HepG2 (cell line): ENCODE results near the gene GSX1. TPM values are rescaled to one million over a fixed set of nuclear protein-coding genes. Genes with fewer than 3 reads are reported as not detected.

ENCODE experiments used
- ATAC-seq: fragments of 200-7000 bp; cut with Tn5 transposase; 3 replicates; pipeline ENCODE4 v1.9.1; 2020; ENCODE audit warnings: mild to moderate bottlenecking, moderate library complexity
- BruUV-seq: library from RNA; stranded (reverse); fragments of 400-500 nt; replicated peaks from 2 replicates; lab custom pipeline; 2021; lab: Mats Ljungman, UMichigan
- CTCF ChIA-PET: fragments of 300-600 bp; formaldehyde crosslinking; extraction: SDS; loops from one replicate; lab custom pipeline; 2021; ENCODE audit warnings: low total read pairs, inconsistent platforms, low intra/inter-chr PET ratio; lab: Yijun Ruan, JAX
- POLR2A ChIA-PET: fragments of 350-600 bp; sonication (Branson Sonifier 250); formaldehyde crosslinking; loops from one replicate; lab custom pipeline; 2020; ENCODE audit warnings: antibody characterized with exemption, inconsistent platforms; lab: Yijun Ruan, JAX
- DNase-seq: peaks from one replicate; pipeline ENCODE4 v3.0.0-alpha.2; 2015; ENCODE audit warnings: low spot score
- FAIRE-seq: peaks from 3 replicates; lab custom pipeline; 2011; peaks lifted over from hg19 to GRCh38; lab: Jason Lieb, UNC
- H2AFZ ChIP-seq: one replicate; pipeline ENCODE4 v1.6.1; 2011; ENCODE audit warnings: low read length, inconsistent platforms
- H3K27ac ChIP-seq: fragments of 300-600 bp; 3 replicates; pipeline ENCODE4 v1.8.0; 2011; ENCODE audit warnings: mixed run types, mild to moderate bottlenecking, mixed read lengths, low read length, inconsistent platforms; ENCODE audit not compliant: insufficient read depth; ENCODE audit errors: extremely low read length
- H3K27me3 ChIP-seq, 2 experiments: fragments of 200-600 bp in 1 of 2; 2 replicates in 1 of 2; 3 replicates in 1 of 2; pipeline versions ENCODE4 v1.6.0 to v1.8.0; 2011; ENCODE audit warnings: low read length in 2 of 2, mild to moderate bottlenecking in 2 of 2, moderate library complexity in 2 of 2, inconsistent platforms in 1 of 2; ENCODE audit not compliant: insufficient read depth in 2 of 2, control insufficient read depth in 1 of 2
- H3K36me3 ChIP-seq, 2 experiments: fragments of 200-600 bp in 1 of 2; replicated peaks in 1 of 2; 2 replicates in 1 of 2; 3 replicates in 1 of 2; pipeline versions ENCODE4 v1.5.1 to v1.8.0; 2011; ENCODE audit warnings: low read length in 2 of 2, inconsistent platforms in 1 of 2; ENCODE audit not compliant: insufficient read depth in 2 of 2, control insufficient read depth in 1 of 2
- H3K4me1 ChIP-seq: 2 replicates; pipeline ENCODE4 v1.5.1; 2012; ENCODE audit warnings: low read length, inconsistent platforms; ENCODE audit not compliant: insufficient read depth
- H3K4me2 ChIP-seq: 2 replicates; pipeline ENCODE4 v1.6.0; 2011; ENCODE audit warnings: low read depth, low read length, inconsistent platforms
- H3K4me3 ChIP-seq, 3 experiments: fragments of 200-600 bp in 1 of 3; sonication (generic), shearing (Covaris generic) in 1 of 3; replicated peaks in 1 of 3; 2 replicates each; pipeline ENCODE4 v1.5.1; 2011 to 2016; ENCODE audit warnings: low read length in 3 of 3, inconsistent platforms in 2 of 3, low read depth in 2 of 3, mild to moderate bottlenecking in 2 of 3, control low read depth in 1 of 3, mixed read lengths in 1 of 3; ENCODE audit not compliant: insufficient read depth in 1 of 3
- H3K79me2 ChIP-seq: one replicate; pipeline ENCODE4 v1.6.1; 2011; ENCODE audit warnings: low read length, inconsistent platforms; ENCODE audit not compliant: insufficient read depth
- H3K9ac ChIP-seq: 2 replicates; pipeline ENCODE4 v1.6.0; 2011; ENCODE audit warnings: mild to moderate bottlenecking, low read depth, low read length, inconsistent platforms; ENCODE audit not compliant: insufficient read depth
- H3K9me3 ChIP-seq: 2 replicates; pipeline ENCODE4 v1.5.1; 2012; ENCODE audit warnings: mild to moderate bottlenecking, low read length
- H4K20me1 ChIP-seq: 2 replicates; pipeline ENCODE4 v1.6.0; 2011; ENCODE audit warnings: inconsistent platforms, mild to moderate bottlenecking, low read length, moderate library complexity; ENCODE audit not compliant: insufficient read depth
- GATAD2A ChIP-seq: IDR thresholded peaks from 2 replicates; pipeline ENCODE4 v1.6.1; 2016
- KAT2B ChIP-seq: fragments of 150-350 bp; IDR thresholded peaks from 2 replicates; pipeline ENCODE4 v1.6.1; 2014; ENCODE audit warnings: low read depth, low read length, borderline replicate concordance
- PRMT3 ChIP-seq: sonication (generic); formaldehyde crosslinking; IDR thresholded peaks from 2 replicates; pipeline ENCODE4 v1.8.1; 2022; ENCODE audit warnings: low read depth, mild to moderate bottlenecking, moderate library complexity, missing genetic modification reagents, borderline replicate concordance
- TOPORS ChIP-seq: sonication (generic); formaldehyde crosslinking; IDR thresholded peaks from 2 replicates; pipeline ENCODE4 v1.8.0; 2023; ENCODE audit warnings: mild to moderate bottlenecking, missing genetic modification reagents
- ZNF543 ChIP-seq: sonication (generic); formaldehyde crosslinking; IDR thresholded peaks from 2 replicates; pipeline ENCODE4 v1.4.0; 2020; ENCODE audit warnings: mild to moderate bottlenecking, missing genetic modification reagents
- ZNF780A ChIP-seq: sonication (generic); formaldehyde crosslinking; IDR thresholded peaks from 2 replicates; pipeline ENCODE4 v1.8.0; 2022; ENCODE audit warnings: mild to moderate bottlenecking, missing genetic modification reagents, moderate library complexity
- WGBS: methylation state at CpG from one replicate; pipeline ENCODE4 v1.1.6; 2017; ENCODE audit warnings: low lambda C conversion rate; 5-methylcytosine and 5-hydroxymethylcytosine counted together
- in situ Hi-C: cut with HindIII; loops from 2 replicates; pipeline ENCODE4 v1.10.0; 2017; ENCODE audit warnings: low pct_unique_long_range_greater_than_20kb; ENCODE audit not compliant: extremely low pct_ligation_motif_present
- intact Hi-C: fragments of 100-400 bp; cut with micrococcal nuclease; formaldehyde crosslinking; loops from one replicate; pipeline ENCODE4 v1.10.0; 2022; ENCODE audit not compliant: unreplicated experiment
- polyA plus RNA-seq, 8 experiments: library from polyadenylated mRNA; depleted of rRNA in 3 of 8; stranded (reverse) in 7 of 8; unstranded in 1 of 8; fragments of >200 nt; fragmentation: Illumina TruSeq in 4 of 8; extraction: Trizol in 4 of 8; gene quantifications; 2 replicates each; pipeline versions ENCODE4 v1.2.1 to v1.2.3, GENCODE V29; 2011 to 2016; ENCODE audit warnings: low read depth in 4 of 8, missing spikeins in 1 of 8, mixed read lengths in 1 of 8; ENCODE audit not compliant: insufficient read depth in 1 of 8
- total RNA-seq, 5 experiments: library from RNA; depleted of rRNA; stranded (reverse); fragments of >200 nt; fragmentation: Illumina TruSeq; extraction: Trizol; gene quantifications; 2 replicates each; pipeline ENCODE4 v1.2.3, GENCODE V29; 2016; ENCODE audit warnings: low read depth in 1 of 5
- TF ChIP-seq, protein P1 (sequence below): sonication (generic); formaldehyde crosslinking; IDR thresholded peaks from 2 replicates; pipeline ENCODE4 v1.9.0; 2021; ENCODE audit warnings: missing genetic modification reagents, mild to moderate bottlenecking, borderline replicate concordance
- TF ChIP-seq, protein P2 (sequence below), 2 experiments: IDR thresholded peaks; 2 replicates each; pipeline ENCODE4 v1.6.1; 2011 to 2012; ENCODE audit warnings: low read length in 2 of 2, borderline replicate concordance in 1 of 2, low read depth in 1 of 2, mild to moderate bottlenecking in 1 of 2, moderate library complexity in 1 of 2
- TF ChIP-seq, protein P3 (sequence below): sonication (generic); formaldehyde crosslinking; IDR thresholded peaks from 2 replicates; pipeline ENCODE4 v1.5.0; 2020; ENCODE audit warnings: mild to moderate bottlenecking, missing genetic modification reagents, borderline replicate concordance

Gene GSX1
- total and polyA plus RNA-seq, 2 of the 13 experiments (the other 11 are each of a cell fraction or from before 2014, with no cell fraction given): not detected

DNA sequence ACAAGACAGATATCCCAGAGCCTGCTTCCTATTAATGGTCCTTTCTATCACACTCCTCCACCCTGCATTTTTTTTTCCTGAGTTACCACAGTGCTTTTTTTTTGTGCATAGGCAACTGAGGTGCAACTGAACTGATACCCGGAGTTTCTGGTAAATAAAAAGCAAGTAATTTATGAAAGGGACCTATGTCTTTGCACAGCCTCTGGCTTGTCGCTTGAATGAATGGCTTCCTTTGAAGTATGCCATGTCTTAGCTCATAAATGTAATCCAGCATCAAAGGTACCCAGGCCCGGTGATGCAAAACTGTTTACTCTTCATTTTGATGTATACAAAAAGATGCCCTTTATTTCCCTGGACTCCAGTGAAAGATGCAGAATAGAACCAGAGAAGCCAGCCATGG, 31.8 kb downstream of the GSX1 start (continued):
- TF ChIP-seq, protein P1, sequence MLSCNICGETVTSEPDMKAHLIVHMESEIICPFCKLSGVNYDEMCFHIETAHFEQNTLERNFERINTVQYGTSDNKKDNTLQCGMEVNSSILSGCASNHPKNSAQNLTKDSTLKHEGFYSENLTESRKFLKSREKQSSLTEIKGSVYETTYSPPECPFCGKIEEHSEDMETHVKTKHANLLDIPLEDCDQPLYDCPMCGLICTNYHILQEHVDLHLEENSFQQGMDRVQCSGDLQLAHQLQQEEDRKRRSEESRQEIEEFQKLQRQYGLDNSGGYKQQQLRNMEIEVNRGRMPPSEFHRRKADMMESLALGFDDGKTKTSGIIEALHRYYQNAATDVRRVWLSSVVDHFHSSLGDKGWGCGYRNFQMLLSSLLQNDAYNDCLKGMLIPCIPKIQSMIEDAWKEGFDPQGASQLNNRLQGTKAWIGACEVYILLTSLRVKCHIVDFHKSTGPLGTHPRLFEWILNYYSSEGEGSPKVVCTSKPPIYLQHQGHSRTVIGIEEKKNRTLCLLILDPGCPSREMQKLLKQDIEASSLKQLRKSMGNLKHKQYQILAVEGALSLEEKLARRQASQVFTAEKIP (CRISPR knock-in tag): no peak
- TF ChIP-seq KAT2B: no peak
- TF ChIP-seq ZNF780A: no peak
- TF ChIP-seq ZNF543 (CRISPR knock-in tag): no peak
- TF ChIP-seq TOPORS (CRISPR knock-in tag): no peak

DNA sequence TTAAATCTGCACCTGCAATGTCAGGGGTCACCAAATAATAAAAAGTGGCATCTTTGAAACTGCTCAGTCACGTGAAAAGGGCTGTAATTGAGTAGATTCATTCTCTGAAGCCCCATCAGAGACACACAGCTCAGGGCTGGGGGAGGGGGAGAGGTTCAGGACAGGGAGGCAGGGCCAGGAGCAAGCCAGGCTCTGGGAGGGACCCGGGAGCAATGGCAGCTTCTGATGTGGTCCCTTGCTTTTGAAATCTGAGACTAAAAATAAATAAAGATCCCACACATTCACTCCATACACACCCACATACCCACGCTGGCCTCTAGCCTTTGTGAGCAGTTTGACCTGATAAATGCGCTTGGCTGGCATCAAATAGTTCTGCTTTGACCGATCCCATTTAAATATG, 32.8 kb downstream of the GSX1 start:
- ATAC-seq (no peak), DNase-seq (no peak), FAIRE-seq (no peak)
- H4K20me1 ChIP-seq: no peaks in the 10 kb centered on the region
- H3K4me3 ChIP-seq: no peak overlapping the region
- ChIA-PET POLR2A (no interaction called here), CTCF (interaction anchor here (2.4 to 2.7 kb wide), 4 partner anchors 159 to 463 kb away, joined by 13 to 29 read pairs (median 19); no protein-coding TSS in a partner anchor)
- H3K36me3 ChIP-seq: no peaks in the 10 kb centered on the region
- H3K79me2 ChIP-seq: no peaks in the 10 kb centered on the region
- no peak overlapping the region for H3K27ac ChIP-seq
- peaks cover 2 to 17% of the 10 kb centered on the region in 2 experiments; a peak in 3 of 5 replicates for H3K27me3 ChIP-seq
- no peak overlapping the region for H3K9ac ChIP-seq
- H3K9me3 ChIP-seq: no peaks in the 10 kb centered on the region
- peaks cover 11% of the 10 kb centered on the region; the same call in 1 of the 2 replicates for H3K4me1 ChIP-seq
- 29% methylated on average over 5 of the region's 5 CpGs for WGBS
- intact Hi-C loops (loop anchor here (5.0 kb wide), 1 partner anchor 343 kb away; no protein-coding TSS in a partner anchor), in situ Hi-C loops (loop anchor here (5.0 to 10.0 kb wide), 4 partner anchors 53 to 840 kb away; no protein-coding TSS in a partner anchor)
- H3K4me2 ChIP-seq: no peak overlapping the region
- no TSS peak for BruUV-seq
- no peak overlapping the region for H2AFZ ChIP-seq
- TF ChIP-seq, protein P2, sequence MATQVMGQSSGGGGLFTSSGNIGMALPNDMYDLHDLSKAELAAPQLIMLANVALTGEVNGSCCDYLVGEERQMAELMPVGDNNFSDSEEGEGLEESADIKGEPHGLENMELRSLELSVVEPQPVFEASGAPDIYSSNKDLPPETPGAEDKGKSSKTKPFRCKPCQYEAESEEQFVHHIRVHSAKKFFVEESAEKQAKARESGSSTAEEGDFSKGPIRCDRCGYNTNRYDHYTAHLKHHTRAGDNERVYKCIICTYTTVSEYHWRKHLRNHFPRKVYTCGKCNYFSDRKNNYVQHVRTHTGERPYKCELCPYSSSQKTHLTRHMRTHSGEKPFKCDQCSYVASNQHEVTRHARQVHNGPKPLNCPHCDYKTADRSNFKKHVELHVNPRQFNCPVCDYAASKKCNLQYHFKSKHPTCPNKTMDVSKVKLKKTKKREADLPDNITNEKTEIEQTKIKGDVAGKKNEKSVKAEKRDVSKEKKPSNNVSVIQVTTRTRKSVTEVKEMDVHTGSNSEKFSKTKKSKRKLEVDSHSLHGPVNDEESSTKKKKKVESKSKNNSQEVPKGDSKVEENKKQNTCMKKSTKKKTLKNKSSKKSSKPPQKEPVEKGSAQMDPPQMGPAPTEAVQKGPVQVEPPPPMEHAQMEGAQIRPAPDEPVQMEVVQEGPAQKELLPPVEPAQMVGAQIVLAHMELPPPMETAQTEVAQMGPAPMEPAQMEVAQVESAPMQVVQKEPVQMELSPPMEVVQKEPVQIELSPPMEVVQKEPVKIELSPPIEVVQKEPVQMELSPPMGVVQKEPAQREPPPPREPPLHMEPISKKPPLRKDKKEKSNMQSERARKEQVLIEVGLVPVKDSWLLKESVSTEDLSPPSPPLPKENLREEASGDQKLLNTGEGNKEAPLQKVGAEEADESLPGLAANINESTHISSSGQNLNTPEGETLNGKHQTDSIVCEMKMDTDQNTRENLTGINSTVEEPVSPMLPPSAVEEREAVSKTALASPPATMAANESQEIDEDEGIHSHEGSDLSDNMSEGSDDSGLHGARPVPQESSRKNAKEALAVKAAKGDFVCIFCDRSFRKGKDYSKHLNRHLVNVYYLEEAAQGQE (IDR thresholded peaks at IDR 0.05; ENCODE audit: borderline replicate concordance in 1 of 2, low read depth in 1 of 2, low read length in 2 of 2): no peak
- TF ChIP-seq PRMT3 (CRISPR knock-in tag): no peak
- no peak for TF ChIP-seq GATAD2A
- TF ChIP-seq, protein P3, sequence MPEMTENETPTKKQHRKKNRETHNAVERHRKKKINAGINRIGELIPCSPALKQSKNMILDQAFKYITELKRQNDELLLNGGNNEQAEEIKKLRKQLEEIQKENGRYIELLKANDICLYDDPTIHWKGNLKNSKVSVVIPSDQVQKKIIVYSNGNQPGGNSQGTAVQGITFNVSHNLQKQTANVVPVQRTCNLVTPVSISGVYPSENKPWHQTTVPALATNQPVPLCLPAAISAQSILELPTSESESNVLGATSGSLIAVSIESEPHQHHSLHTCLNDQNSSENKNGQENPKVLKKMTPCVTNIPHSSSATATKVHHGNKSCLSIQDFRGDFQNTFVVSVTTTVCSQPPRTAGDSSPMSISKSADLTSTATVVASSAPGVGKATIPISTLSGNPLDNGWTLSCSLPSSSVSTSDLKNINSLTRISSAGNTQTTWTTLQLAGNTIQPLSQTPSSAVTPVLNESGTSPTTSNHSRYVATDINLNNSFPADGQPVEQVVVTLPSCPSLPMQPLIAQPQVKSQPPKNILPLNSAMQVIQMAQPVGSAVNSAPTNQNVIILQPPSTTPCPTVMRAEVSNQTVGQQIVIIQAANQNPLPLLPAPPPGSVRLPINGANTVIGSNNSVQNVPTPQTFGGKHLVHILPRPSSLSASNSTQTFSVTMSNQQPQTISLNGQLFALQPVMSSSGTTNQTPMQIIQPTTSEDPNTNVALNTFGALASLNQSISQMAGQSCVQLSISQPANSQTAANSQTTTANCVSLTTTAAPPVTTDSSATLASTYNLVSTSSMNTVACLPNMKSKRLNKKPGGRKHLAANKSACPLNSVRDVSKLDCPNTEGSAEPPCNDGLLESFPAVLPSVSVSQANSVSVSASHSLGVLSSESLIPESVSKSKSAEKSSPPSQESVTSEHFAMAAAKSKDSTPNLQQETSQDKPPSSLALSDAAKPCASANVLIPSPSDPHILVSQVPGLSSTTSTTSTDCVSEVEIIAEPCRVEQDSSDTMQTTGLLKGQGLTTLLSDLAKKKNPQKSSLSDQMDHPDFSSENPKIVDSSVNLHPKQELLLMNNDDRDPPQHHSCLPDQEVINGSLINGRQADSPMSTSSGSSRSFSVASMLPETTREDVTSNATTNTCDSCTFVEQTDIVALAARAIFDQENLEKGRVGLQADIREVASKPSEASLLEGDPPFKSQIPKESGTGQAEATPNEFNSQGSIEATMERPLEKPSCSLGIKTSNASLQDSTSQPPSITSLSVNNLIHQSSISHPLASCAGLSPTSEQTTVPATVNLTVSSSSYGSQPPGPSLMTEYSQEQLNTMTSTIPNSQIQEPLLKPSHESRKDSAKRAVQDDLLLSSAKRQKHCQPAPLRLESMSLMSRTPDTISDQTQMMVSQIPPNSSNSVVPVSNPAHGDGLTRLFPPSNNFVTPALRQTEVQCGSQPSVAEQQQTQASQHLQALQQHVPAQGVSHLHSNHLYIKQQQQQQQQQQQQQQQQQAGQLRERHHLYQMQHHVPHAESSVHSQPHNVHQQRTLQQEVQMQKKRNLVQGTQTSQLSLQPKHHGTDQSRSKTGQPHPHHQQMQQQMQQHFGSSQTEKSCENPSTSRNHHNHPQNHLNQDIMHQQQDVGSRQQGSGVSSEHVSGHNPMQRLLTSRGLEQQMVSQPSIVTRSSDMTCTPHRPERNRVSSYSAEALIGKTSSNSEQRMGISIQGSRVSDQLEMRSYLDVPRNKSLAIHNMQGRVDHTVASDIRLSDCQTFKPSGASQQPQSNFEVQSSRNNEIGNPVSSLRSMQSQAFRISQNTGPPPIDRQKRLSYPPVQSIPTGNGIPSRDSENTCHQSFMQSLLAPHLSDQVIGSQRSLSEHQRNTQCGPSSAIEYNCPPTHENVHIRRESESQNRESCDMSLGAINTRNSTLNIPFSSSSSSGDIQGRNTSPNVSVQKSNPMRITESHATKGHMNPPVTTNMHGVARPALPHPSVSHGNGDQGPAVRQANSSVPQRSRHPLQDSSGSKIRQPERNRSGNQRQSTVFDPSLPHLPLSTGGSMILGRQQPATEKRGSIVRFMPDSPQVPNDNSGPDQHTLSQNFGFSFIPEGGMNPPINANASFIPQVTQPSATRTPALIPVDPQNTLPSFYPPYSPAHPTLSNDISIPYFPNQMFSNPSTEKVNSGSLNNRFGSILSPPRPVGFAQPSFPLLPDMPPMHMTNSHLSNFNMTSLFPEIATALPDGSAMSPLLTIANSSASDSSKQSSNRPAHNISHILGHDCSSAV (CRISPR knock-in tag): no peak
